Measurements from ENCODE around the gene PDGFB. TPM values are rescaled to one million over a fixed set of nuclear protein-coding genes. Genes with fewer than 3 reads are reported as not detected.

Gene PDGFB
- total and polyA plus RNA-seq, 2 donors (not counting 1 experiment from before 2014, with no cell fraction given), result 0.04 TPM; not detected in 1

DNA sequence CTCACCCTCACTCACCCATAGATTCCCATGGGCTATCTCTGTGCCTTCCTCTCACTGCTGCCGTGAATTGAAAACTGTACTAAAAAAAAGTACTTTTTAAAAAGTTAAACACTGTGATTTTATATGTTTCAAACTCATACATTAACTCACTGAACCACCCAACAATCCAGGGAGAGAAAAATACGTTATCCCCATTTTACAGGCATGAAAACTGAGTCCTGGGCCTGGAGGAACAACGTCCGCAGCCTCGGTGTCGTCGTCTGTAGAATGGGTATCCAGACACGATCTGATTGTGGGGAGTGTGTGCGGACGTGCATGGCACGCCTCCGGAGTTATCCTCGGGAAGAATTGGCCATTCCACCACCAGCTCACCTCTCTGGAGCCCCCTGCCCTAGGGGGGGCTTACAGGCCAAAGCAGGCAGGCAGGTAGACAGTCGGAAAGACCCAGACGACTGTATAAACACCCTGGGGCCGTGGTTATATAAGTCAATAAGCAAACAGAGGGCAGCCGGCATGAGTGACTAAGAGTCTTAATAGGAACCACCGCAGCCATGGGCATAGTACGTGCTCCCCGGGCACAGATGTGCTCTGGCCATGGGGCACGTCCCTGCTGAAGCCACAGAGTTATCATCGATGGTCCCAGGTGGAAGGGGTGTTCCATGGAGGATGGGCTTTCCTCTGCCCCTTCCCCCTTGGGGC lies 7.1 kb upstream of the PDGFB start:
- H4K20me1 ChIP-seq (ENCODE audit: control insufficient read depth, insufficient read depth, low read length, poor library complexity, severe bottlenecking), result no peaks in the 10 kb centered on the region
- H3K9ac ChIP-seq (ENCODE audit: low read length), result no peak overlapping the region
- H3K4me1 ChIP-seq (ENCODE audit: control insufficient read depth in 2 of 2, insufficient read depth in 2 of 2, low read length in 2 of 2), result peaks cover 10 to 18% of the 10 kb centered on the region in 2 donors
- no peak for DNase-seq
- ChIA-PET POLR2A (interaction anchor here (0.6 kb wide), 1 partner anchor 45 kb away, joined by 4 read pairs; no protein-coding TSS in a partner anchor), CTCF (no interaction called here)
- no peak overlapping the region for H3K4me3 Mint-ChIP-seq
- H3K4me1 Mint-ChIP-seq, result peaks cover 11% of the 10 kb centered on the region
- 76% methylated on average over 15 of the region's 22 CpGs for WGBS (ENCODE audit: insufficient coverage)
- peaks cover 0 to 80% (median 40%) of the 10 kb centered on the region in 4 experiments for H3K27me3 ChIP-seq (replicated peaks in 1 of 4; ENCODE audit: control extremely low read depth in 1 of 4, control insufficient read depth in 3 of 4, insufficient read depth in 4 of 4, low read length in 3 of 4)
- intact Hi-C loops (cut with micrococcal nuclease), result loop anchor here (5.0 kb wide), 1 partner anchor 80 kb away; no protein-coding TSS in a partner anchor
- no peak for TF ChIP-seq EZH2 (IDR thresholded peaks at IDR 0.05; ENCODE audit: borderline replicate concordance, insufficient read depth, low read depth, low read length, poor library complexity, severe bottlenecking)
- TF ChIP-seq, protein P1, sequence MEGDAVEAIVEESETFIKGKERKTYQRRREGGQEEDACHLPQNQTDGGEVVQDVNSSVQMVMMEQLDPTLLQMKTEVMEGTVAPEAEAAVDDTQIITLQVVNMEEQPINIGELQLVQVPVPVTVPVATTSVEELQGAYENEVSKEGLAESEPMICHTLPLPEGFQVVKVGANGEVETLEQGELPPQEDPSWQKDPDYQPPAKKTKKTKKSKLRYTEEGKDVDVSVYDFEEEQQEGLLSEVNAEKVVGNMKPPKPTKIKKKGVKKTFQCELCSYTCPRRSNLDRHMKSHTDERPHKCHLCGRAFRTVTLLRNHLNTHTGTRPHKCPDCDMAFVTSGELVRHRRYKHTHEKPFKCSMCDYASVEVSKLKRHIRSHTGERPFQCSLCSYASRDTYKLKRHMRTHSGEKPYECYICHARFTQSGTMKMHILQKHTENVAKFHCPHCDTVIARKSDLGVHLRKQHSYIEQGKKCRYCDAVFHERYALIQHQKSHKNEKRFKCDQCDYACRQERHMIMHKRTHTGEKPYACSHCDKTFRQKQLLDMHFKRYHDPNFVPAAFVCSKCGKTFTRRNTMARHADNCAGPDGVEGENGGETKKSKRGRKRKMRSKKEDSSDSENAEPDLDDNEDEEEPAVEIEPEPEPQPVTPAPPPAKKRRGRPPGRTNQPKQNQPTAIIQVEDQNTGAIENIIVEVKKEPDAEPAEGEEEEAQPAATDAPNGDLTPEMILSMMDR (IDR thresholded peaks at IDR 0.05), result no peak
- peak overlapping the region; percentile 20 for H3K27ac Mint-ChIP-seq
- peaks cover 69% of the 10 kb centered on the region for H3K27me3 Mint-ChIP-seq
- ATAC-seq (ENCODE audit: low read depth), result no peak
- H3K36me3 ChIP-seq (replicated peaks in 1 of 2; ENCODE audit: control extremely low read depth in 1 of 2, control insufficient read depth in 1 of 2, extremely low read depth in 1 of 2, insufficient read depth in 2 of 2, low read length in 1 of 2), result no peaks in the 10 kb centered on the region
- no peak overlapping the region for H3K4me2 ChIP-seq (replicated peaks; ENCODE audit: low read depth, low read length, poor library complexity, severe bottlenecking)
- no peaks in the 10 kb centered on the region for H3K9me3 Mint-ChIP-seq (ENCODE audit: insufficient read depth)
- H3K79me2 ChIP-seq (ENCODE audit: control insufficient read depth, insufficient read depth, low read length), result no peaks in the 10 kb centered on the region
- no peak overlapping the region for H3K27ac ChIP-seq (ENCODE audit: low read length in 2 of 2)
- H3K4me3 ChIP-seq (ENCODE audit: control extremely low read depth in 1 of 5, extremely low read depth in 1 of 5, insufficient read depth in 1 of 5, low read depth in 2 of 5, low read length in 4 of 5), result no peak overlapping the region
- no peak overlapping the region for H2AFZ ChIP-seq (ENCODE audit: insufficient read depth, low read depth, low read length, poor library complexity, severe bottlenecking)
- H3K9me3 ChIP-seq (ENCODE audit: control extremely low read depth in 1 of 3, control insufficient read depth in 2 of 3, insufficient read depth in 1 of 3, low read length in 2 of 3), result peaks cover 0 to 13% (median 0%) of the 10 kb centered on the region in 3 donors

DNA sequence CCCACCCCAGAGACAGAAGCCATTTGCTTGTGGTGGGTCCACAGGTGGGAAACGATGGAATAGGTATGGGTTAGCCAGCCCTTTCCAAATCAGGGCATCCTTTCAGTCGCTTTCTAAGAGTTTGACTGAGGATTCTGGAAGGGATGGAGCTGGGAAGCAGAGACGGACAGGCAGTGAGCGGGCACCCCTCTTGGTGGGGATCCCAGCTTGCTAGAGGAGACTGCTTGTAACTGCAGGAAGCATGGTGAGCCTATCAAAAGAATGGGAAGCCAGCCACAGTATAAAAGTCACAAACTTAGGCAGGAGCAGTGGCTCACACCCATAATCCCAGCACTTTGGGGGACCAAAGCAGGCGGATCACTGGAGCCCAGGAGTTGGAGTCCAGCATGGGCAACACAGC lies 6.1 kb upstream of the PDGFB start:
- Histone ChIP-seq H4K20me1 (ENCODE audit: control insufficient read depth, insufficient read depth, low read length, poor library complexity, severe bottlenecking) (no peaks in the 10 kb centered on the region), H3K9ac (ENCODE audit: low read length) (no peak overlapping the region), H3K27me3 (replicated peaks in 1 of 4; ENCODE audit: control extremely low read depth in 1 of 4, control insufficient read depth in 3 of 4, insufficient read depth in 4 of 4, low read length in 3 of 4) (peaks cover 0 to 91% (median 45%) of the 10 kb centered on the region in 4 experiments), H3K4me2 (replicated peaks; ENCODE audit: low read depth, low read length, poor library complexity, severe bottlenecking) (no peak overlapping the region), H3K27ac (ENCODE audit: low read length in 2 of 2) (no peak overlapping the region), H3K36me3 (replicated peaks in 1 of 2; ENCODE audit: control extremely low read depth in 1 of 2, control insufficient read depth in 1 of 2, extremely low read depth in 1 of 2, insufficient read depth in 2 of 2, low read length in 1 of 2) (no peaks in the 10 kb centered on the region), H3K4me3 (ENCODE audit: control extremely low read depth in 1 of 5, extremely low read depth in 1 of 5, insufficient read depth in 1 of 5, low read depth in 2 of 5, low read length in 4 of 5) (no peak overlapping the region), H3K4me1 (ENCODE audit: control insufficient read depth in 2 of 2, insufficient read depth in 2 of 2, low read length in 2 of 2) (peaks cover 10 to 20% of the 10 kb centered on the region in 2 donors), H3K9me3 (ENCODE audit: control extremely low read depth in 1 of 3, control insufficient read depth in 2 of 3, insufficient read depth in 1 of 3, low read length in 2 of 3) (peaks cover 0 to 10% (median 0%) of the 10 kb centered on the region in 3 donors), H3K79me2 (ENCODE audit: control insufficient read depth, insufficient read depth, low read length) (no peaks in the 10 kb centered on the region), H2AFZ (ENCODE audit: insufficient read depth, low read depth, low read length, poor library complexity, severe bottlenecking) (no peak overlapping the region)
- H3K27me3 Mint-ChIP-seq, result peaks cover 75% of the 10 kb centered on the region
- 72% methylated on average over 5 of the region's 5 CpGs for WGBS (ENCODE audit: insufficient coverage)
- ChIA-PET CTCF (no interaction called here), POLR2A (no interaction called here)
- H3K4me3 Mint-ChIP-seq, result no peak overlapping the region
- ATAC-seq (ENCODE audit: low read depth) (no peak), DNase-seq (no peak)
- H3K27ac Mint-ChIP-seq, result no peak overlapping the region
- no peaks in the 10 kb centered on the region for H3K9me3 Mint-ChIP-seq (ENCODE audit: insufficient read depth)
- intact Hi-C loops (cut with micrococcal nuclease), result loop anchor here (5.0 kb wide), 1 partner anchor 79 kb away; no protein-coding TSS in a partner anchor
- no peak for TF ChIP-seq EZH2 (IDR thresholded peaks at IDR 0.05; ENCODE audit: borderline replicate concordance, insufficient read depth, low read depth, low read length, poor library complexity, severe bottlenecking)
- TF ChIP-seq, protein P1 (IDR thresholded peaks at IDR 0.05), result no peak
- peaks cover 12% of the 10 kb centered on the region for H3K4me1 Mint-ChIP-seq

Data from B cell (primary cell).